COLO668 (cell line): ENCODE results near the gene MAN1A1.
A peak's percentile ranks its signal among the peaks of the same experiment; 100 is the strongest.

Experiments
- DNase-seq: peaks from one replicate; lab custom pipeline; 2025; ENCODE audit not compliant: unreplicated experiment; lab: John Stamatoyannopoulos, UW

The MAN1A1 gene

DNA sequence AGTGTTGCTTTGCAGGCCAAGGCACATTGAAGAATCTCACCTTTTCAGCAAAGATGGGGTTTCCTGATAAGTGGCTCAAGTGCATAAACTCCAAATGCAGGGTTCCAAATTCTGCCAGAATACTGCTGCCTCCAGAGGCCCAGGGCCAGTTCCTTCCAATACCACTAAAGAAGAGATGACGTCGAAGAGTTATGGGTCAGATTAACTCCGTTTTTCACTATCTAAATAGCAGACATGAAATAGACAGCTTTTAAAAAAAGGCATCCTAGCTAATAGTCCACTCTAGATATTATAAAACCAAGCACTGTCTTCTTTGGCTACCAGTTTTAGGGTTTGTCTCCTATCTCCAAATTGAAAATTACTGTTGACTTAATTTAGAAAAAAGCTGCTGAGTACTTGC, 144.8 kb downstream of the MAN1A1 start:
- DNase-seq = no peak

GRCh38 chr6:119201480-119201879, 148.1 kb downstream of the MAN1A1 start:
- DNase-seq = peak; percentile 3

- DNase-seq = no peak
Observed at GRCh38 chr6:119200512-119201175, 148.9 kb downstream of the MAN1A1 start.

- no peak for DNase-seq
Observed at GRCh38 chr6:119197271-119197670, 152.3 kb downstream of the MAN1A1 start.

DNA sequence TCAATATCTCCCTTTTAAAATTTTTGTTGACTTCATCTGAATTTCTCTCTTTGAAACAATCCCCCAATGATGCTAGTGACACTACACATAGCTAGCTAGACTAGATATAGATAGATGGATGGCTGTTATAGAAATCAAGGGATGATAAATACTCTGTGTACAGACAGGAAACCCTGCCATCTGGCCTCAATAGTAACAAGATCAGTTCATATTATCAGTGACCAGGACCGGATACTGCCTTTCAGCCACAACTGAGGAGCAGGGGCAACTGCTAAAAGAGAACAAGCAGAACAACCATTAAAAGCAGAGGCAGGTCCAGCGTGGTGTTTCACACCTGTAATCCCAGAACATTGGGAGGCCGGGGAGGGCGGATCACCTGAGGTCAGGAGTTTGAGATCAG, 152.8 kb downstream of the MAN1A1 start:
- DNase-seq = no peak

DNA sequence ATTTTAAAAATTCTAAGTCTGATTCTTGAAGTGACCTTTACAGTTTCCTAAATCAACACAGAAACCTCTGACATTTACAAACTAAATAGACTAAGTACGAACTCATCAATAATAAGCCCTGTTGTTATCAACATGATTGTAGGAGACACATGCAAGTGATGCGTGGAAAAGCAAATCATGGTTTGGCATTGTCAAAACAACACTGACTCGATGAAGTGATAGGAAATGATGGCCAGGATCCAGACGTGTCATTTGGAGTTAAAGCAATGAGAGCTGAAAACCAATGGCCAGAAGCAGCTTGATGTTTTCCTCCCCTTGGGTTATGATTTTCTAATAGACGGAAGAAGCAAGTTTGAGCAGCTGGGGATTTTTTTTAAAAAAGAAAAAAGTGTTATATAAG, 153.7 kb downstream of the MAN1A1 start:
- no peak for DNase-seq

- no peak for DNase-seq
Observed at GRCh38 chr6:119195204-119195603, 154.4 kb downstream of the MAN1A1 start.

GRCh38 chr6:119193707-119194106, 155.9 kb downstream of the MAN1A1 start:
- no peak for DNase-seq

GRCh38 chr6:119192200-119192599, 157.4 kb downstream of the MAN1A1 start:
- no peak for DNase-seq

DNA sequence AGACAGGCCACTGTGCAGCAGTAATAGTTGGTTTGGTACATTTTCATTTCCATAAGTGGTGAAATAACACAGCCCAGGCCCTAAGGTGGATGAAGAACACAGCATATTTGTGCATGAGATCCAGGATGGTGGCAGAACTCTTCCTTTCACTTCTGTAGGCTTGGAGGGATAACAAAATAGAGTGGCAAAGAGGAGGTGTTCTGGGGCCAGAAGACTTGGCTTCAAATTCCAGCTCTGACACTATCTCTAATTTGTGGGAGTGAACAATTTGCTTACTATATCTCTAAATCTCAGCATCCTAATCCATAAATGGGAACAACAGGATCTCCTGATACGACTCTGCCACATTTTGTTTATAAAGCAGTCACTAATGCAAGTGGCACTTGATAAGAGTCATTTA, 159.4 kb downstream of the MAN1A1 start:
- DNase-seq = no peak

- DNase-seq = no peak
Observed at GRCh38 chr6:119189498-119189897, 160.1 kb downstream of the MAN1A1 start.

GRCh38 chr6:119187596-119187995, 162.0 kb downstream of the MAN1A1 start:
- DNase-seq = no peak

GRCh38 chr6:119186490-119186889, 163.1 kb downstream of the MAN1A1 start:
- DNase-seq = no peak

DNA sequence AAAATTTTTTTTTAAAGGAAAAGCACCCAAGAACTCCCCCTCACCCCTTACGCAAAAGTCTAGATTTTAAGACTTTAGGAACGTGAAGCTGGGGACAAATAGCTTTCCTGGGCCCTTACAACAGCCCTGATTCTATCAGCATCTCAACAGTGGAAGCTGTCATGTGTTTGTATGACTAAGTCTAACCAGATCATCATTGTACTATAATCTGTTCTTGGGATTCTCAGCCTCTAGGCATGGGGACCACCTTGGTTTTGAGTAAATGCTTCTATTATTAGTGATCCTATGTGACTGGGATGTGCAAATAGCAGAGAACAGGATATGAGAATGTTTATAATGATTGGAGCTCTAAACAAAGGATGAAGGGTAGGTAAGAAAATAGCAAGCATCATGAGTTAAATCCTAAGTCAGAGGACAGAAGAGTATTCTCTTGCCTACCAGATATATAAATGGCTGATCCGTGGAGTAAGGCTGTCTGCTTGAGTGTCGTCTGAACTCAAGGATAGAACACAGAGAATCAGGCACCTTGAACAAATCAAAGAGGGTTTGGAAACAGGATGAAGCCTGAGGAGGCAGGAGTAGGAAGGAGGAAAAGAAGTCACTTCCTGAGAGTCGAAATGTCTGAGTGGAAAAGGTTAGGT, 165.4 kb downstream of the MAN1A1 start:
- no peak for DNase-seq

DNA sequence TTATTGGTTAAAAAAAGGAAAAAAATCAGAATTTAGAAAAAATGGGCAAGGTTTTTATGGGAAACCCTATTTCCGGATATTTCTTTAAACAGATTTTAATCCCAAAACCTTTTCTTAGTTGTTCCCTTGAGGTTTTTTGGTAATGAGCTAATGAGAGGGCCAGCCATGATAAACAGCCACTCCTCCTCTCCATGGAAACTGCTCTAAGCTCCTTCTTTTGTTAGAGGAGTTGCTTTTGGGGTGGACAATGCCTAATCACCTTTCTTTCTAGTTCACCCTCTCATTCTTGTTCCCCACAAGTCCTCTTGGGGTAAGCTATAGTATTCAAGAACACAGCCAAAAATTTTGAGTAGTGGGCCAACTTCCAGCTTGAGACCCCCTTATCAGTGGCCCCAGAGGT, 166.1 kb downstream of the MAN1A1 start:
- no peak for DNase-seq

DNA sequence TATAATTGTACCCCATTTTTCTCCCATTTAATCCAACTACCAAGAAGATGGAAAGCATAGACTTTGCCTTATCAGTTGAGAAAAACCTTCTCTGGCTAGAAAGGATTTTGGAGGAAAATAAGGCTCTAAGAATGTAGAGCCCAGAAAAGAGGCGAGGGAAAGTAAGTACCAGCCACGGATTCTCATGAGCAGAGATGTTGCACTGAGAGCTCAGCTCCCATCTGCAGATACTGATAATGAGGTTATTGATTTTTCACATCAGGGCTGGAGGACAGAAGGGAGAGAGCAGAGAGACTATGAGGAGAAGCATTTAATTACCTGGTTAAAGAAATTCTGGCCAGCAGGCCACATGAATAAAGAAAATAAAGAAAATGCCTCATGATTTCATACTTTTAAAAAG, 166.7 kb downstream of the MAN1A1 start:
- DNase-seq = no peak

- DNase-seq = no peak
Observed at GRCh38 chr6:119182216-119182803, 167.3 kb downstream of the MAN1A1 start.

- no peak for DNase-seq
Observed at GRCh38 chr6:119181046-119181445, 168.5 kb downstream of the MAN1A1 start.

DNA sequence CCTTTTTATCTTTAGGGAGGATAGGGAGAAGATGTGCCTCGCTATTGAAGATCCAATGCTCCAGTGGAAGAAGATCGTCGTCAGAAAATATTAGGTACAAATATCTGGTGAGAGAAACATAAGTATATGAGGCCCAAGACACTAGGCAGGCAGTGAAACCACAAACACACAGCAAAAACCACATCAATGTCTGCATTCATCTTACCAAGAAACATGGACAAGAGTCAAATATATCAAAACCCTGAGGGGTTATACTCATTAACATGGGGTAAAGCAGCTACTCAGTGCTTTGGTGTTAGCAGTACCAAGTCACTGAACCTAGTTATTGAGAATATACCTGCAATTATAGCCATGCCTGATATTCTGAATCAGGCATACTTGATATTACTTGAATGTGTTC, 169.7 kb downstream of the MAN1A1 start:
- no peak for DNase-seq

DNA sequence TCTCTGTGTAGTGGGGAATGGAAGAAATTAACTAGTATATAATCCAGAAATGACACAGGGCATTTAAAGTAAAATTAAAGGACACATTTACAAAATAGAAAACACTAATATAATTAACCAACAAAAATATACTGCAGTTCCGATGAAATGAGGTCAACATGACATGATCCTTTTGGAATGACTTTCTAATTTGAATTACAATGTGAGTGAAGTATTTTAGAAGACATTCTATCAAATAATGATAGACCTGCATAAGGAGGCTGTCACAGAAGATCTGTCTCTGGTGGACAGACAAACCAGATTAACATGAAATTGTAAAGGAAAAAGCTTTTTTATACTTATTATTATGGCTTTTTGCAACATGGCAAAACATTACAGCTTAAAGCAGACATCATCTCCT, 170.5 kb downstream of the MAN1A1 start:
- DNase-seq = no peak

GRCh38 chr6:119176445-119176844, 173.1 kb downstream of the MAN1A1 start:
- DNase-seq = no peak
